Mesothelial cell of epicardium (in vitro differentiated cells): ENCODE data around the gene TAOK1. TPM values are rescaled to one million over a fixed set of nuclear protein-coding genes. Genes with fewer than 3 reads are reported as not detected.
A peak's percentile ranks its signal among the peaks of the same experiment; 100 is the strongest.

Experiments
- DNase-seq, 2 experiments: peaks; one replicate each; pipeline ENCODE4 v3.0.0; 2021; ENCODE audit warnings: low spot score in 2 of 2; ENCODE audit not compliant: unreplicated experiment in 2 of 2
- H3K27ac Mint-ChIP-seq: 2 replicates; pipeline ENCODE4 v1.8.0; 2021; ENCODE audit warnings: mixed read lengths
- H3K27me3 Mint-ChIP-seq: 2 replicates; pipeline ENCODE4 v1.8.0; 2021; ENCODE audit warnings: low read depth, mixed read lengths
- H3K36me3 Mint-ChIP-seq: 2 replicates; pipeline ENCODE4 v1.8.0; 2021; ENCODE audit warnings: mixed read lengths
- H3K4me1 Mint-ChIP-seq: 2 replicates; pipeline ENCODE4 v1.8.0; 2021; ENCODE audit warnings: mixed read lengths
- H3K4me3 Mint-ChIP-seq: 2 replicates; pipeline ENCODE4 v1.8.0; 2021; ENCODE audit warnings: mild to moderate bottlenecking, moderate library complexity, mixed read lengths
- H3K9me3 Mint-ChIP-seq: 2 replicates; pipeline ENCODE4 v1.8.0; 2021; ENCODE audit warnings: mixed read lengths
- CTCF ChIP-seq: fragments of 200-600 bp; sonication (generic); IDR thresholded peaks from one replicate; pipeline ENCODE4 v1.5.0; 2021; ENCODE audit warnings: antibody characterized with exemption; ENCODE audit not compliant: unreplicated experiment
- total RNA-seq: library from RNA; stranded (reverse); gene quantifications from 3 replicates; pipeline ENCODE4 v1.2.1, GENCODE V29; 2021

The TAOK1 gene
- total RNA-seq, 1 donor from 2014 or later = 86.7 TPM

- DNase-seq = no peak
- H3K27ac Mint-ChIP-seq = peak overlapping the region; percentile 78
- no peak for TF ChIP-seq CTCF
- H3K9me3 Mint-ChIP-seq = no peaks in the 10 kb centered on the region
- H3K36me3 Mint-ChIP-seq = no peaks in the 10 kb centered on the region
- H3K4me3 Mint-ChIP-seq = no peak overlapping the region
- H3K4me1 Mint-ChIP-seq = peaks cover 32% of the 10 kb centered on the region
- H3K27me3 Mint-ChIP-seq = no peaks in the 10 kb centered on the region
These were observed 3.3 kb downstream of the TAOK1 start for GRCh38 chr17:29393436-29393835.

GRCh38 chr17:29394761-29395160 is 4.6 kb downstream of the TAOK1 start:
- no peak for DNase-seq
- H3K27ac Mint-ChIP-seq = peak overlapping the region; percentile 53
- H3K4me1 Mint-ChIP-seq = peaks cover 30% of the 10 kb centered on the region
- no peak overlapping the region for H3K4me3 Mint-ChIP-seq
- no peaks in the 10 kb centered on the region for H3K9me3 Mint-ChIP-seq
- no peak for TF ChIP-seq CTCF
- no peaks in the 10 kb centered on the region for H3K27me3 Mint-ChIP-seq
- peaks cover 3% of the 10 kb centered on the region for H3K36me3 Mint-ChIP-seq

GRCh38 chr17:29396066-29396465 is 5.9 kb downstream of the TAOK1 start:
- H3K4me3 Mint-ChIP-seq = no peak overlapping the region
- no peak for TF ChIP-seq CTCF
- peaks cover 10% of the 10 kb centered on the region for H3K36me3 Mint-ChIP-seq
- no peak for DNase-seq
- no peak overlapping the region for H3K27ac Mint-ChIP-seq
- H3K9me3 Mint-ChIP-seq = peaks cover 4% of the 10 kb centered on the region
- no peaks in the 10 kb centered on the region for H3K27me3 Mint-ChIP-seq
- peaks cover 28% of the 10 kb centered on the region for H3K4me1 Mint-ChIP-seq

- Mint-ChIP-seq H3K4me1 (no peaks in the 10 kb centered on the region), H3K4me3 (no peak overlapping the region), H3K9me3 (peaks cover 4% of the 10 kb centered on the region), H3K27ac (no peak overlapping the region), H3K36me3 (peaks cover 19% of the 10 kb centered on the region), H3K27me3 (no peaks in the 10 kb centered on the region)
- TF ChIP-seq CTCF = no peak
- no peak for DNase-seq
These were observed 9.5 kb downstream of the TAOK1 start for GRCh38 chr17:29399634-29400033.

GRCh38 chr17:29400818-29401217 is 10.7 kb downstream of the TAOK1 start:
- no peak overlapping the region for H3K27ac Mint-ChIP-seq
- H3K9me3 Mint-ChIP-seq = peaks cover 4% of the 10 kb centered on the region
- H3K4me3 Mint-ChIP-seq = no peak overlapping the region
- TF ChIP-seq CTCF = no peak
- peaks cover 19% of the 10 kb centered on the region for H3K36me3 Mint-ChIP-seq
- no peaks in the 10 kb centered on the region for H3K4me1 Mint-ChIP-seq
- H3K27me3 Mint-ChIP-seq = no peaks in the 10 kb centered on the region
- no peak for DNase-seq

GRCh38 chr17:29401258-29401657 is 11.1 kb downstream of the TAOK1 start:
- Mint-ChIP-seq H3K4me1 (no peaks in the 10 kb centered on the region), H3K9me3 (peaks cover 4% of the 10 kb centered on the region), H3K27ac (no peak overlapping the region), H3K4me3 (no peak overlapping the region), H3K27me3 (no peaks in the 10 kb centered on the region), H3K36me3 (peaks cover 19% of the 10 kb centered on the region)
- DNase-seq = no peak
- TF ChIP-seq CTCF = no peak
